ENCODE results near the gene KRT7.

The KRT7 gene

DNA sequence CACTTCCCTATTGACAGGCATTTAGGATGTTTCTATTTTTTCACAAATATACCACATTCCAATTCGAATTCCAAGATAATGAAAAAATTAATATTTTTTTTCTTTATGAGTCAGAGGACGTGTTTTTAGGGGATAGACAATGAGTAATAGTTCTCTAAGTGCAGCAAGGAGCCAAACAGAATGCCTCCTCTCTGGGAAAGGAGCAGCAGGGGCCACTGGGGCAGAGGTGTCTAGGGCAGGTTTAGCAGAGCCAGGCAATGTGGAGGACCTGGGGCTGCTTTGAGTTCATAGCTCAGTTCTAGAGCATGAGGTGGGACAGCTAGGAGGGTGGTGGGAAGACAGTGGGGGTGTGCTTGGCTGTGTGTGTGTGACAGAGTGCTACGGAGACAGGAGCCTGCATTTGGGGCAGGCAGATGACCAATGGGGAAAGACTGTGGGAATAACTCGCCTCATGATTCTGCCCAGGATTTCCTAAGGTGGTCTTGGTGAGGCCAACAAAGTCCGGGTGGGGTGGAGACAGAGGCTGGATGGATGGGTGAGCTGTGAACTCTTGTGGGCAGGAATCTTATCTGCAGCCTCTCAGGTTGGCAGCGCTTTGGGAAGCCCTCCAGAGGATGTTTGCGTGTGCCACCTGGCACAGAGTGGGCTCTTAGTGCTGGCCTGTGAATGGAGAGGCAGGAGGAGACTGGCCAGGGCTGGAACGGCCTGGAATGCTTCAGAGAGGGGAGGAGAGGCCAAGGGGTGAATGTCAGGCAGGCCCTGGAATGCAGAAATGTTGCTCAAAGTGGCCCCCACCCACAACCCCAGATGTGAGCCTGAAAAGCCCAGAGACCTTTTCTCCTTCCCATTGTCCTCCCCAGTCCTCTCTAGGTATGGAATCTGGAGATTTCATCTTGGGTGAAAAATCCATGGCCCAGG is 2.4 kb upstream of the KRT7 start:
- no peak overlapping the region for H3K4me3 ChIP-seq (ENCODE audit: low read depth, low read length)
- TF ChIP-seq CTCF (IDR thresholded peaks at IDR 0.05; ENCODE audit: insufficient read depth, low read depth, low read length, missing control alignments) = no peak
- DNase-seq (ENCODE audit: low read depth) = no peak

- no peak for TF ChIP-seq CTCF (IDR thresholded peaks at IDR 0.05; ENCODE audit: insufficient read depth, low read depth, low read length, missing control alignments)
- no peak overlapping the region for H3K4me3 ChIP-seq (ENCODE audit: low read depth, low read length)
- no peak for DNase-seq (ENCODE audit: low read depth)
Measured at GRCh38 chr12:52231305-52232202, 1.5 kb upstream of the KRT7 start.

DNA sequence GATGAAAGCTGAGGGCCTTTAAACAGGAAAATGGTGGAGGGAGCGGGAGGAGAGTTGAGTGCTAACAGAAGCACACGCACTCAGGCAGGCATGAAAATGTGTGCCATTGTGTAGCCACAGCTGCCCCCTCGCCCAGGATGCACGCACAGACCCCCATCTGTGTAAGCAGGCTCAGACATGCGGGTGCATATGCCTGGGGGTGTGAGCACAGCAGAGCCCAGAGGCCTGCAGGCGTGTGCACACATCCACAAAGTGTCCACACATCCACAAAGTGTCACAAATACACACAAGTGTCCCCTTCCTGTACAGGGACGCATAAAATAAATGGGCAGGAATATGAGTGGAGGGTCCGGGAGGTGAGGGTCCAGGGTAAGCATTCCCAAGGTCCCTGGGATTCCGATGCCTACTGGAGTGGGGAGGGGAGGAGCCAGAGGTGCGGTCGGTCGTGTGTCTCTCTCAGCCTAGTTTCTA is 805 bp upstream of the KRT7 start:
- DNase-seq (ENCODE audit: low read depth) = no peak
- TF ChIP-seq CTCF (IDR thresholded peaks at IDR 0.05; ENCODE audit: insufficient read depth, low read depth, low read length, missing control alignments) = no peak
- no peak overlapping the region for H3K4me3 ChIP-seq (ENCODE audit: low read depth, low read length)

DNA sequence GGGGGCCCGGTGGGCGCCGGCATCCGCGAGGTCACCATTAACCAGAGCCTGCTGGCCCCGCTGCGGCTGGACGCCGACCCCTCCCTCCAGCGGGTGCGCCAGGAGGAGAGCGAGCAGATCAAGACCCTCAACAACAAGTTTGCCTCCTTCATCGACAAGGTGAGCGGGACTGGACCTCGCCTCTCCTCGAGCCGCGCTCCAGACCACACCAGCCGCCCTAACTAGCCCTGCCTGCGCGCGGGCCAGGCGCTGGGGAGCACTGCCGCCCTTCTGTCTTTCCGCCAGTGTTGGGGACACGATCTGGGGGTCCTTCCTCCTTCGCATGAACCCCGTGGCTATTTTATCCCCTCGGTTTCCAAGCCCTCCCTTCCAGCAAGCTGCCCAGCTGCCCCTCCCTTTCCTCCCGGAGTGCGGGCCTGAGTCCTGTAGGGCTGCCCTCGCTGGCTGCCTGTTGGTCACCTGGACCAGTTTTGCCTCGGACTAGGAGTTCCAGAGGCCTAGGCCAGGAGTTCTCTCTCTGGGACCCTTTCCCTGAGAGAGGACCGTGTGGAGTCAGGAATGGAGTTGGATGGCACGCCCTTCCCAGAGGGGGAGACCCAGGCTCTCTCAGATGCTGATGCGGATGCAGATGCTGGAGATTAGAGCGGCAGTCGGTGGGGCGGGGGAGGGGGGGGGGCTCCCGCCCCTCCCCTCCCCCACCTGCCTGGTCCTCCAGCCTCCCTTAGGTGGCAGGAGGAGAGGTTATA is 592 bp downstream of the KRT7 start:
- H3K4me3 ChIP-seq (ENCODE audit: low read depth, low read length) = no peak overlapping the region
- no peak for TF ChIP-seq CTCF (IDR thresholded peaks at IDR 0.05; ENCODE audit: insufficient read depth, low read depth, low read length, missing control alignments)
- DNase-seq (ENCODE audit: low read depth) = no peak

DNA sequence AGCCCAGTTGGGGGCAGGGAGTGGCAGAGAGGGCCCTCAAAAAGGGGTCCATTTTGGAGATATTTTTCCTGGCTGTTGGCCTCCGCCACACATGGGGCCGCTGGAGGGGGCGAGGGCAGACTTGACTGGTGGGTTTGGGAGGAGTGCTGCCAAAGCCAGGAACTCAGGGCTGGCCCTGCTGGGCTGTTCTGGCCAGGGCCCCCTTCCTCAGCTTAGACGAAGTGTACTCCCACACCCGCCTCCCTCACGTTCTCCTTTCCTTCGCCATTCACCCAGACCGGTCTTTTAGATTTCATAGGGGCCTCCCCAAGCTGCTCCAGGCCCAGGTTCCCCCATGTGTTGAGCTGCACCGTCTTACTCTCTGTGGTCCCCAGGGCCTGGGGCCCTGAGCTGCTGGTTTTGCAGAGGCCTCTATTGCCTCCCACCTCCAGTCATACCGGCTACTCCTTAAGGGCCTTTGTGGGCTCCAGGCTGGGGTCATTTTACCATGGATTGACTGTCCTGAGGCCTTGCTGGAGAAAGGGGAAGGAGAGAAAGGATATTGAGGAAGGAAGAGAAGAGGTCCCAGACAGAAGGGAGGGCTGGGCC is 1.3 kb downstream of the KRT7 start:
- no peak for TF ChIP-seq CTCF (IDR thresholded peaks at IDR 0.05; ENCODE audit: insufficient read depth, low read depth, low read length, missing control alignments)
- no peak overlapping the region for H3K4me3 ChIP-seq (ENCODE audit: low read depth, low read length)
- DNase-seq (ENCODE audit: low read depth) = no peak

Data from GM12865 (cell line).